Subcutaneous abdominal adipose tissue (tissue), 5 donors: ENCODE data around the gene SPG7.

Experiments used
- H3K27ac ChIP-seq: one replicate; pipeline ENCODE4 v1.7.0; 2013; ENCODE audit warnings: low read depth, mild to moderate bottlenecking, inconsistent platforms, low read length, moderate library complexity
- H3K27me3 ChIP-seq, 5 donors: one replicate each; pipeline ENCODE4 v1.7.0; 2013; ENCODE audit warnings: low read length in 5 of 5, inconsistent platforms in 1 of 5; ENCODE audit not compliant: control insufficient read depth in 5 of 5, insufficient read depth in 4 of 5
- H3K36me3 ChIP-seq, 5 donors: one replicate each; pipeline ENCODE4 v1.7.0; 2013; ENCODE audit warnings: low read length in 5 of 5; ENCODE audit not compliant: control insufficient read depth in 5 of 5, insufficient read depth in 5 of 5
- H3K4me1 ChIP-seq, 5 donors: one replicate each; pipeline ENCODE4 v1.7.0; 2013; ENCODE audit warnings: low read length in 5 of 5, mild to moderate bottlenecking in 3 of 5, moderate library complexity in 1 of 5; ENCODE audit not compliant: control insufficient read depth in 5 of 5, insufficient read depth in 5 of 5
- H3K4me3 ChIP-seq, 5 donors: one replicate each; pipeline ENCODE4 v1.7.0; 2013; ENCODE audit warnings: low read length in 5 of 5, low read depth in 1 of 5
- H3K9ac ChIP-seq, 5 donors: one replicate each; pipeline ENCODE4 v1.7.0; 2013; ENCODE audit warnings: low read length in 5 of 5, mild to moderate bottlenecking in 4 of 5, moderate library complexity in 3 of 5
- H3K9me3 ChIP-seq, 5 donors: one replicate each; pipeline ENCODE4 v1.7.0; 2013; ENCODE audit warnings: low read length in 5 of 5; ENCODE audit not compliant: control insufficient read depth in 5 of 5
- donor health status: healthy.
- donor health status: healthy.
- donor health status: healthy.
- donor health status: healthy.
- donor health status: healthy.

SPG7 gene

GRCh38 chr16:89573826-89574680, 65.8 kb downstream of the SPG7 start:
- peaks cover 30 to 66% (median 51%) of the 10 kb centered on the region in 5 donors for H3K27me3 ChIP-seq
- no peaks in the 10 kb centered on the region for H3K9me3 ChIP-seq
- peak overlapping the region in 1 of 5 donors; percentile 35 for H3K9ac ChIP-seq
- peak overlapping the region in 3 of 5 donors; percentile 7 to 50 (median 37) for H3K4me3 ChIP-seq
- no peaks in the 10 kb centered on the region for H3K36me3 ChIP-seq
- H3K4me1 ChIP-seq: peaks cover 0 to 23% (median 16%) of the 10 kb centered on the region in 5 donors
- no peak overlapping the region for H3K27ac ChIP-seq

GRCh38 chr16:89574681-89575246, 66.6 kb downstream of the SPG7 start:
- peak overlapping the region in 3 of 5 donors; percentile 7 to 50 (median 37) for H3K4me3 ChIP-seq
- no peaks in the 10 kb centered on the region for H3K9me3 ChIP-seq
- peaks cover 0 to 23% (median 16%) of the 10 kb centered on the region in 5 donors for H3K4me1 ChIP-seq
- peaks cover 30 to 60% (median 45%) of the 10 kb centered on the region in 5 donors for H3K27me3 ChIP-seq
- H3K9ac ChIP-seq: peak overlapping the region in 1 of 5 donors; percentile 35
- no peaks in the 10 kb centered on the region for H3K36me3 ChIP-seq
- H3K27ac ChIP-seq: no peak overlapping the region

GRCh38 chr16:89575247-89576152, 67.3 kb downstream of the SPG7 start, which contains the start of gene CPNE7:
CPNE7 (plus strand) TSS chr16:89575758; CDS start chr16:89575898, 140 bp downstream.
- H3K4me3 ChIP-seq: peak within 1 kb of the TSS in 3 of 5 donors; percentile 7 to 50 (median 37)
- no peak within 1 kb of the TSS for H3K27ac ChIP-seq
- no peak within 1 kb of the TSS for H3K9ac ChIP-seq
- H3K9me3 ChIP-seq: no peaks in the 10 kb centered on the region
- H3K27me3 ChIP-seq: peaks cover 23 to 53% (median 38%) of the 10 kb centered on the region in 5 donors
- peaks cover 0 to 23% (median 16%) of the 10 kb centered on the region in 5 donors for H3K4me1 ChIP-seq
- no peaks in the 10 kb centered on the region for H3K36me3 ChIP-seq

GRCh38 chr16:89576153-89577054, 68.2 kb downstream of the SPG7 start:
- peak overlapping the region in 1 of 5 donors; percentile 48 for H3K4me3 ChIP-seq
- H3K9ac ChIP-seq: no peak overlapping the region
- peaks cover 21 to 49% (median 35%) of the 10 kb centered on the region in 5 donors for H3K27me3 ChIP-seq
- H3K27ac ChIP-seq: no peak overlapping the region
- H3K4me1 ChIP-seq: peaks cover 0 to 23% (median 16%) of the 10 kb centered on the region in 5 donors
- H3K9me3 ChIP-seq: no peaks in the 10 kb centered on the region
- no peaks in the 10 kb centered on the region for H3K36me3 ChIP-seq

GRCh38 chr16:89577055-89577759, 69.0 kb downstream of the SPG7 start:
- no peaks in the 10 kb centered on the region for H3K36me3 ChIP-seq
- H3K9me3 ChIP-seq: no peaks in the 10 kb centered on the region
- H3K4me3 ChIP-seq: no peak overlapping the region
- H3K27me3 ChIP-seq: peaks cover 13 to 42% (median 35%) of the 10 kb centered on the region in 5 donors
- H3K4me1 ChIP-seq: peaks cover 0 to 28% (median 18%) of the 10 kb centered on the region in 5 donors
- no peak overlapping the region for H3K9ac ChIP-seq
- H3K27ac ChIP-seq: no peak overlapping the region

GRCh38 chr16:89579351-89579750, 71.1 kb downstream of the SPG7 start:
- Histone ChIP-seq H3K4me1 (peaks cover 0 to 32% (median 17%) of the 10 kb centered on the region in 5 donors), H3K4me3 (no peak overlapping the region), H3K9ac (no peak overlapping the region), H3K9me3 (no peaks in the 10 kb centered on the region), H3K27me3 (peaks cover 6 to 26% (median 20%) of the 10 kb centered on the region in 5 donors), H3K36me3 (no peaks in the 10 kb centered on the region), H3K27ac (no peak overlapping the region)

- no peaks in the 10 kb centered on the region for H3K9me3 ChIP-seq
- H3K27me3 ChIP-seq: peaks cover under 1 to 20% (median 10%) of the 10 kb centered on the region in 5 donors
- H3K4me1 ChIP-seq: peaks cover 0 to 21% (median 4%) of the 10 kb centered on the region in 5 donors
- no peaks in the 10 kb centered on the region for H3K36me3 ChIP-seq
- no peak overlapping the region for H3K27ac ChIP-seq
- H3K9ac ChIP-seq: no peak overlapping the region
- H3K4me3 ChIP-seq: no peak overlapping the region
These were observed 73.0 kb downstream of the SPG7 start for GRCh38 chr16:89581045-89581695.

GRCh38 chr16:89581861-89582563, 73.8 kb downstream of the SPG7 start:
- Histone ChIP-seq H3K36me3 (no peaks in the 10 kb centered on the region), H3K27ac (no peak overlapping the region), H3K27me3 (peaks cover 0 to 11% (median 3%) of the 10 kb centered on the region in 5 donors), H3K4me3 (no peak overlapping the region), H3K9ac (peak overlapping the region in 1 of 5 donors; percentile 16), H3K4me1 (peaks cover 0 to 21% (median 4%) of the 10 kb centered on the region in 5 donors), H3K9me3 (no peaks in the 10 kb centered on the region)
